Suprapubic skin (tissue), 4 donors: ENCODE measurements around the gene POU2AF3.

Source experiments
- EP300 ChIP-seq: sonication (generic); formaldehyde crosslinking; IDR thresholded peaks from one replicate; pipeline ENCODE4 v1.6.1; 2017; ENCODE audit warnings: antibody characterized with exemption
- POLR2A ChIP-seq, 2 donors: fragments of 450-650 bp; IDR thresholded peaks; one replicate each; pipeline ENCODE4 v1.6.1; 2017; ENCODE audit warnings: antibody characterized with exemption in 2 of 2, mild to moderate bottlenecking in 2 of 2, moderate library complexity in 2 of 2
- POLR2AphosphoS5 ChIP-seq, 3 donors: sonication (generic); formaldehyde crosslinking; IDR thresholded peaks; one replicate each; pipeline ENCODE4 v1.6.1; 2017; ENCODE audit warnings: antibody characterized with exemption in 3 of 3
- TF ChIP-seq, protein P1 (sequence below), 2 donors: fragments of 200-600 bp in 1 of 2; fragments of 450-650 bp in 1 of 2; sonication (generic) in 1 of 2; IDR thresholded peaks; one replicate each; pipeline ENCODE4 v1.5.1; 2016 to 2019; ENCODE audit warnings: antibody characterized with exemption in 2 of 2, mild to moderate bottlenecking in 1 of 2, moderate library complexity in 1 of 2

DNA sequence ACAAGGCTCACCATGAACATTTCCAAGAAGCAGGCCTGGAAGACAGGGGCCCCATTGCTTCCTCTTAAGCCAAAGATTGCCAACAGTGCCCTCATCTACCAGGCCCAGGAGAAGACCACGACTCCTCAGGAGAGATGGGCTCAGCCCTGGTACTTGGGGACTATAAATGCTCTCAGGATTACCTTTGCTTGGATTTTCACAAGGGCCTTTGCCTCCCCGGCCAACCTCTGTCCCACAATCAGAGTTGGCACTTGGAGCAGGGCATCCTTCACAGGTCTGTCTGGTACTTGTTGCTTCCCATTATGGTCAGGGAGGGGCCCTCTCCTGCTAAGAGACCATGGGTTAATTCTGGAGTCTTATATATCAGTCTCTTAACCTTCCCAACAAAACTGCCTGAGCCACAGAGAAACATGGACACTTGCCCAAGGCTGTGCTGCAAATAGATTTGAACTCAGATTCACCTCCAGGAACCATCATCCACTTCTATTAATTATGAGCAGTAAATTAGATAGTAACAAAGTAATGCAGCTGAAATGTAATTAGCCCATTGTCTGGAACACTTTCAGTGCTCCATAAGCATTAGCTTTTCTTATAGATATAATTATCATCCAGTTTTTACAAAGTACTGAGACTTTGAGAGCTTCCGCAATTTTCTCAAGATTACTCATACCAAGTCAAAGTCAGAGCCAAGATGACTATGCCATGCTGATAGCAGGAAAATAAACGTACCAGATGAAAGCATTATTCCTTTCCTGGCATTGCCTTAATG is 33.5 kb downstream of the POU2AF3 start:
- TF ChIP-seq, protein P1, sequence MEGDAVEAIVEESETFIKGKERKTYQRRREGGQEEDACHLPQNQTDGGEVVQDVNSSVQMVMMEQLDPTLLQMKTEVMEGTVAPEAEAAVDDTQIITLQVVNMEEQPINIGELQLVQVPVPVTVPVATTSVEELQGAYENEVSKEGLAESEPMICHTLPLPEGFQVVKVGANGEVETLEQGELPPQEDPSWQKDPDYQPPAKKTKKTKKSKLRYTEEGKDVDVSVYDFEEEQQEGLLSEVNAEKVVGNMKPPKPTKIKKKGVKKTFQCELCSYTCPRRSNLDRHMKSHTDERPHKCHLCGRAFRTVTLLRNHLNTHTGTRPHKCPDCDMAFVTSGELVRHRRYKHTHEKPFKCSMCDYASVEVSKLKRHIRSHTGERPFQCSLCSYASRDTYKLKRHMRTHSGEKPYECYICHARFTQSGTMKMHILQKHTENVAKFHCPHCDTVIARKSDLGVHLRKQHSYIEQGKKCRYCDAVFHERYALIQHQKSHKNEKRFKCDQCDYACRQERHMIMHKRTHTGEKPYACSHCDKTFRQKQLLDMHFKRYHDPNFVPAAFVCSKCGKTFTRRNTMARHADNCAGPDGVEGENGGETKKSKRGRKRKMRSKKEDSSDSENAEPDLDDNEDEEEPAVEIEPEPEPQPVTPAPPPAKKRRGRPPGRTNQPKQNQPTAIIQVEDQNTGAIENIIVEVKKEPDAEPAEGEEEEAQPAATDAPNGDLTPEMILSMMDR (IDR thresholded peaks at IDR 0.05) = no peak
- TF ChIP-seq POLR2AphosphoS5 (IDR thresholded peaks at IDR 0.05) = no peak
- no peak for TF ChIP-seq POLR2A (IDR thresholded peaks at IDR 0.05)
- TF ChIP-seq EP300 = no peak
